Measurements from ENCODE around the gene GSC2.
"Not testable (repeated sequence)": the region's sequence is repeated elsewhere in the genome, so short reads cannot be mapped to it uniquely, and the experiment has no call there.

GSC2 gene

GRCh38 chr22:19167106-19167869 is 17.2 kb upstream of the GSC2 start:
- no peak overlapping the region for H3K4me3 ChIP-seq (ENCODE audit: low read depth, low read length)
- DNase-seq (ENCODE audit: low read depth) = no peak
- no peak for TF ChIP-seq CTCF (IDR thresholded peaks at IDR 0.05; ENCODE audit: control insufficient read depth, extremely low read depth, insufficient read depth)

- no peak for TF ChIP-seq CTCF (IDR thresholded peaks at IDR 0.05; ENCODE audit: control insufficient read depth, extremely low read depth, insufficient read depth)
- no peak for DNase-seq (ENCODE audit: low read depth)
- no peak overlapping the region for H3K4me3 ChIP-seq (ENCODE audit: low read depth, low read length)
Measured at GRCh38 chr22:19166421-19166820, 16.3 kb upstream of the GSC2 start.

GRCh38 chr22:19164425-19164824 is 14.3 kb upstream of the GSC2 start:
- H3K4me3 ChIP-seq (ENCODE audit: low read depth, low read length) = no peak overlapping the region
- DNase-seq (ENCODE audit: low read depth) = no peak
- no peak for TF ChIP-seq CTCF (IDR thresholded peaks at IDR 0.05; ENCODE audit: control insufficient read depth, extremely low read depth, insufficient read depth)

GRCh38 chr22:19158649-19159048 is 8.6 kb upstream of the GSC2 start:
- H3K4me3 ChIP-seq (ENCODE audit: low read depth, low read length); DNase-seq (ENCODE audit: low read depth): not testable (repeated sequence)

GRCh38 chr22:19156109-19156508 is 6.0 kb upstream of the GSC2 start:
- DNase-seq (ENCODE audit: low read depth) = not testable (repeated sequence)

GRCh38 chr22:19152942-19153883 is 3.1 kb upstream of the GSC2 start:
- no peak overlapping the region for H3K4me3 ChIP-seq (ENCODE audit: low read depth, low read length)
- TF ChIP-seq CTCF (IDR thresholded peaks at IDR 0.05; ENCODE audit: control insufficient read depth, extremely low read depth, insufficient read depth) = no peak
- DNase-seq (ENCODE audit: low read depth) = no peak

More at GRCh38 chr22:19156109-19156508, 6.0 kb upstream of the GSC2 start:
- not testable (repeated sequence) for H3K4me3 ChIP-seq (ENCODE audit: low read depth, low read length)

- TF ChIP-seq CTCF (IDR thresholded peaks at IDR 0.05; ENCODE audit: control insufficient read depth, extremely low read depth, insufficient read depth) = no peak
- no peak overlapping the region for H3K4me3 ChIP-seq (ENCODE audit: low read depth, low read length)
- no peak for DNase-seq (ENCODE audit: low read depth)
Measured at GRCh38 chr22:19151329-19152191, 1.5 kb upstream of the GSC2 start.

Measured in LNCaP clone FGC (cell line).